Activated CD4-positive, alpha-beta T cell treated with anti-CD3 and anti-CD28 coated beads, Interleukin-2, amount 50 U/mL, for 16 hours (primary cell): ENCODE results near the gene SERPINA12.
A peak's percentile ranks its signal among the peaks of the same experiment; 100 is the strongest.
"Not testable (repeated sequence)": the region's sequence is repeated elsewhere in the genome, so short reads cannot be mapped to it uniquely, and the experiment has no call there.

Experiments
- DNase-seq: peaks from one replicate; pipeline ENCODE4 v3.0.0-alpha.2; 2020

SERPINA12 gene

GRCh38 chr14:94536836-94537235 is 27.6 kb upstream of the SERPINA12 start:
- peak; percentile 2 for DNase-seq

GRCh38 chr14:94535506-94535905 is 26.2 kb upstream of the SERPINA12 start:
- no peak for DNase-seq

- no peak for DNase-seq
Measured at GRCh38 chr14:94532447-94532846, 23.2 kb upstream of the SERPINA12 start.

DNA sequence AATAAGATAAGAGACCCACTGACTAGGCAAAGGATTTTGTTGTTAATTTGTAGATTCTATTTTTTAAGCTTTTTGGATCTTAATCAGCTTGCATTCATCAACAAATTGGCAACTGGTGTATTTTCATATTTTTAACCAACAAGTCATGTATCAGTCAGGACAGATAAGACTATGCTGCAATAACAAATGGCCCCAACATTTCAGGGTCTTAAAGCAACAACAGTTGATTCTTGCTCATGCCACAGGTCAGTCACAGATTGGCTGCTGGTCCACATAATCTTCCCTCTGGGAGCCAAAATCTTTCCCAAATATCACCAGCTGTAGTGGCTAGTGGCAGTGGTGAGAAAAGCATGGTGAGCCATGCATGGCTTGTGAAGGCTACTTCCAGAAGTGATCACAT is 21.9 kb upstream of the SERPINA12 start:
- DNase-seq, result no peak

DNA sequence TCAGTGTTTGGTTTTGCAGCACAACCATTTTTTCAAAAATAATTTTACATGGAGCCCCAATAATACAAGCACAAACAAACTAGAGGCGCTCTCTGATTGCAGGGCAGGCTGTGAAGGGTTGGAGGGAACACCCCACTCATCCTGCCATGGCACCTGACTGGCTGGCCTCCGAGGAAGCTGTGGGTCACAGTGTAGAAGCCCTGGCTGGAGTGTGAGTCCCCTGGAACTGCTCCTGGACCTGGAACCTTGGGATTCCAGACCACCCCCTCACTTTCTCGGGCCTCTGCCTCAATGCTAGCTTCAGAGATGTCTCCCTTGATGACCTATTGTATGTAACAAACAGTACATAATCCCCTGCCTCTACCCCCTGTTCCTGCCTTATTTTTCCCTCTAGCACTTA is 14.8 kb upstream of the SERPINA12 start:
- no peak for DNase-seq

- no peak for DNase-seq
Measured at GRCh38 chr14:94523265-94523664, 14.0 kb upstream of the SERPINA12 start.

DNA sequence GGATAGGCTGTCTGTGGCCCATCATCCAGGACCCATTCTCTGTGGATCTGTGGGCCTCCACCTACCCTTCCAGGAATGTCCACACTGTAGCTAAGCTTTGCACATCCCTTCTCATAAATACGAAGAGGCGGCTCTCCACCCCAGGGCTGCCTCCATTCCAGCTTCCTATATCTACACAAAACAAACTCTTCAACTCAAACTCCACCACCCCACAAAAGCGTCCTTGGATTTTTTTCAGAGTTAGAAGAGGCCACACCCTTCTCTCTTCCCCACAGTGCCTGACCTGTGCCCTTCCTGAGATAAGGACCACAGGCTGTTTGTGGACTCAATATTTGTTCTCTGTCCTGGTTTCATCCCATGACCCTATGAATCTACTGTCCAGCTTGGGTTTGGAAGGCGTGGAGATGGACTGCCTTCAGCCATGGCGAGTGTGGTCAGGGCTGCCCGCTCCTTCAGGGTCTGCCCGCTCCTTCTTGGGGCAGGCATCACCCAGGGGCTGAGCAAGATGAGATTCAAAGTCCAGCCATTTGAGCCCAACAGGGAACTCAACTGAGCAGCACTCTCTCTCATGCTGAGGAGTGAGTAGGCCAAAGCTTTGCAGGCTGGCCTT is 13.0 kb upstream of the SERPINA12 start:
- DNase-seq, result no peak

DNA sequence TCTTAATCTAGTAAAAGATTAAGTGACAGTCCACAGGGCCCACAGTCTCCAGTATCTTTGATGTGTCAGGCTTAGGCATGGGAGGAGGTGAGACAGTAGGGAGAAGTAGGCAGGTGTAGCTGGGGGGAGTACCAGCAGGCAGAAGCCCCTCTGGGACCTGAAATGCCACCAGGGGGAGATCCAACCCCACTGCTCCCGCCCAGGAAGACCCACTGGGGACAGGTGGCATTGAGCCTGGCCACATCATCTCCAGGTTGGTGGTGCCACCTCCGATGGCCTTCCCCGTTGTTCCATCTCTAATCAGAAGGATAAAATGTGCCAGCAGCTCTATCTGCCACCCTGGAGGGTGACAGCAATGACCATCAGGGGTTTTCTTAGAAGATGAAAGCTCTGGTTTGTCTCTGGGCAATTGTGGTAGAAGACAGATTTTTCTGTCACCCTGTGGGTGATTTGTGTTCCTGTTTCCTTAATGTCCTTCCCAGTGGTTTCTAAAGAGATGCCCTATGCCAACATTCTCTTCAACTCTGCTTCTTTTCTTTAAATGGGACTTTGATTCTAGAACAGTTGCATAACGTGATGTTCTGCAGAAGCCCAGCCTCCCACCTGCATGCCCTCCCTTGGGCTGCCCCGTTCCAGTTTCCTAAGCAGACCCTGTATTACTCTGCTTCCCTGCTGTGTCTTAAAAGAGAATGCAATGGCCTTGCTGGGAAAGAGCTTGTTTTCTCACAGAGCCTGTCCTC is 12.3 kb upstream of the SERPINA12 start:
- DNase-seq, result no peak

DNA sequence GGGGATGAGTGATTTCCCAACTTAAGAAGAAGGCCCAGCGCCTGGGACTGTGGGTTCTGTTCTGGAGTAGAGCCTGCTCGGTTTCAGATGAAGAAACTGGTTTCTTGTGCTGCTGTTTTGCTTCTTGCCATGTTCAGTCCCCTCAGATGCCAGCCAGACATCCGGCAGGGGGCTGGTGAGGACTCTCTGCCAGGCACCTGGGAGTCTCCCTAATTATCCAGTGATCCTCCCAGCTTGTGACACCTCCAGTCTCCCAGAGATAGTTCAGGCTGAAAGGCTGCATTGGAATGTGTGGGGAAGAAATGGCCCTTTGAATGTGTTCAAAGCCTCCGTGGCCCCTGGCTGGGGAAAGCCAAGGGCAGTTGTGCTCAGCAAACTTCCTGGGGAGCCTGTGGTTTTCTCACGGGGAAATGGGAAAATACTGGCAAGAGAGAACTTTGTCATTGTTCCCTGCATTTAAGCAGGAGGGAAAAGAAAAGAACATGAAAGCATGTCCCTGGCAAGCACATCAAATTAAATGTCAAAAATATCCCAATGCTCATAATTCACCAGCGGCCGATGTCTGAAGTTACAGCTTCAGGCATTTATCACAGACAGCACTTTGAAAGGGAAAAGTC is 8.5 kb upstream of the SERPINA12 start:
- no peak for DNase-seq

DNA sequence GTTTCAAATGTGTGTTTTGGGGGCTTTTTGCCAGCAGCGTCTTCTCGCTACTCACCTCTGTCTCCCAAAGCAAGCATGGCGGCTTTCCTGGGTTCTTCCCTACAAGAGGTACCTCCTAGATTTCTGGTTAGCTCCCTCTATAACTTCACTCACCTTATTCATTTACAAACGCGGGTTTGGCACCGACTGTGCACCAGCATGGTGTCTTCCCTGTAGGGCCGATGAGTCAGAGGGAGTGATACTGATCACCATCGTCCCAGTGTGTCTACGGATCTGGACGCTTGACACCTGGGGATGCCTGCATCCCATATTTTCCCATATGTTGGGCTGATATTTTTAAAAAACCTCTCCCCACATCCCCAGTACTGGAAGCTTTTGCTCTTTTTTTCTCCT is 8.0 kb upstream of the SERPINA12 start:
- no peak for DNase-seq

GRCh38 chr14:94515856-94516255 is 6.6 kb upstream of the SERPINA12 start:
- no peak for DNase-seq

- no peak for DNase-seq
Measured at GRCh38 chr14:94515426-94515825, 6.2 kb upstream of the SERPINA12 start.

- no peak for DNase-seq
Measured at GRCh38 chr14:94514351-94514750, 5.1 kb upstream of the SERPINA12 start.

DNA sequence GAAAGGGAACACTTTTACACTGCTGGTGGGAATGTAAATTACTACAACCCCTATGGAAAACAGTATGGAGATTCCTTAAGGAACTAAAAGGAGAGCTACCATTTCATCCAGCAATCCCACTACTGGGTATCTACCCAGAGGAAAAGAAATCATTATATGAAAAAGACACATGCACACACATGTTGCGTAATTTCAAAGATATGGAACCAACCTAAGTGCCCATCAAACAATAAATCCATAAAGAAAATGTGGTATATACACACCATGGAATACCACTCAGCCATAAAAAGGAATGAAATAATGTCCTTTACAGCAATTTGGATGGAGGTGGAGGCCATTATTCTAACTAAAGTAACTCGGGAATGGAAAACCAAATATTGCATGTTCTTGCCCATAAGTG is 1.2 kb upstream of the SERPINA12 start:
- DNase-seq, result not testable (repeated sequence)

DNA sequence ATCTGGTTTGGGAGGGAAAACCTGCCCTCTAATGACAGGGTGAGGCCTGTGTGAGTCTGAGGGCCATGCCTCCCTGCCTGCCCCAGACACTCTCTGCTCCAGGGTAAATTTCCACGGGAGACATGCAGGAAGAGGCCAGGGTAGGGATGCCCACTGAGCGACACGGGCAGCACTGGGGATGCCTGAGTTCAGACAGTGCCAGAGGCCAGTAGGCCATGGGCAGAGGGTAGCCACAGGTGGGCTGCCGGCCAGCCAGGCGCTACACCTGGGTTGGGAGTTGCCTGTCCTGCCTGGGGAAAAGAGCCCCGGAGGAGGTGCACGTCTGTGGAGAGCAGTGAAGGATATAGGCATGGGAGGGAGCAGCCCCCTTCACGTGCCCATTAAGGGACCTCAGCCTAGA is 3.6 kb downstream of the SERPINA12 start:
- DNase-seq, result no peak

- DNase-seq, result no peak
Measured at GRCh38 chr14:94505206-94505605, 4.1 kb downstream of the SERPINA12 start.

DNA sequence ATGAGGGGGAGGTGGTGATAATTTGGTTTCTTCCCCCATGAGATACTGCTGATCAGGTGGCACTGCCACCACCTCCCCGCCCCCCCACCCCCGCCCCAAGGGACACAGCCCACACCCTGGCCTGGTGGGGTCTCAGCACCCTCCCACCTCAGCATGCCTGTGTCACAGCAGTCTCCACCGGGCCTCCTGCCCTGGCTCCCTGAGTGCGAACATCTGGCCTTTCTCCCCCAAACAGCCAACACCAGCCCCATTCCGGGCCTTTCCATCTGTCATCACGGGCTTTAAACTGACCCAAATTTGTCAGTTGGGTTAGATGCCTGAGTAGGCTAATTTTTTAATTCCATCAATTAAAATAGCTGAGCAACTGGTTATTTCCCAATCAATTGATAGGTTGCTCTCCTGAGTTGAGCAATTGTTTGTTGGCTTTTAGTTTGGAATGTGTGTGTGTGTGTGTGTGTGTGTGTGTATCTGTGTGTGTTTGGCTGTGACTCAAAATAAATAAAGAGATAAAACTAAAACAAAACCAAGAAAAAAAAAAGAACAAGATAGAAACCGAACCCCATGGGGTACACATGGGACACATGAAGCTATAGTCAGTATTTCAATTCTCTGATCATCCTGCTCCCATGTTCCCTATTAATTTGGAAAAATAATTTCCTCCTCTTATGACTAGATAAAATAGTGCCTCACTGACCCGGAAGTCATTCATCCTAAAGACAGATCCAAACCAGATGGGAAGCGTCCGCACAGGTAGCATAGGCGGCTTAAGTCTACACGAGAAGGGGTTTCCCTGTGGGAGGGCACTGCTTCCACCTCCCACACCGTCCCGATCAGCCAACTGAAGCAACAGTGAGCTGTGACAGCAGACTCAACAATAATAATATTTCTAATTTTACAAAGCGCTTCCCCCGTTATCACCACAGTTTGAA is 7.4 kb downstream of the SERPINA12 start:
- DNase-seq, result no peak

DNA sequence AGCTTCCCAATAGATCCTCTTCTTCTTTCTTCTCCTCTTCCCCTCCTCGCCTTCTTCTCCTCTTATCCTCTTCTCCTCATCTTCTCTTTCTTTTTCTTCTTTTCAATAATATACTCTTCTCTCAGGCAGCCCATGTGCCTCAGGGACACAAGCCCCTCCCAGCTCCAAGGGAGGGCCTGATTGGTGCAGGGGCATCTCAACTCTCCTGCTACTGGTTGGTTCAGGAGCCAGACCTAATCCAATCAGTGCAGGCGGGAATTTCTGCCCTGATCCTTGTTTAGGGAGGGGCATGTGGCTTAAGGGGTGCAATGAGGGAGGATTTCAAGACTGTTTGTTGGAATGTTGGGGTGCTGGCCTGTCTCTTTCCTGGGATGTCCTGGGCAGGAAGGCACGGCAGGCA is 9.0 kb downstream of the SERPINA12 start:
- no peak for DNase-seq

- DNase-seq, result no peak
Measured at GRCh38 chr14:94499673-94500072, 9.6 kb downstream of the SERPINA12 start.

DNA sequence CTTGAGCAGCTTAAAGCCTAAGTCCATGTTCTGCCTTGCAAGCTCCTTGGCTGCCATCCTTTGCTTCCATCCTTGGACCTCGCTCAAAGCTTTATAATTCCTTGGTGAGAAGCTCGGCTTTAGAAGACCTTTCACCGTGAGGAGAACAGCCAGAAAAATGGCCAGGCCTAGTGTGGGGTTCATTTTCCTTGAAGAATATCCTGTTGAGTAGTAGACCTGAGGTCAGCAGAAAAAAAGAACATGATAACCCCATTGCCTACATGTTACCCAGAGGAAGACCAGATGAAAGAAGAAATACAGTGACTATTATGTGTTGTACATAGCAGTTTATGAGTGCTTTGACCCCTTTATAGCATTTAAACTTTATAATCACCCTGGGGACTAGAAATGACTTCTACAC is 11.1 kb downstream of the SERPINA12 start:
- DNase-seq, result no peak

GRCh38 chr14:94494085-94494484 is 15.2 kb downstream of the SERPINA12 start:
- no peak for DNase-seq

DNA sequence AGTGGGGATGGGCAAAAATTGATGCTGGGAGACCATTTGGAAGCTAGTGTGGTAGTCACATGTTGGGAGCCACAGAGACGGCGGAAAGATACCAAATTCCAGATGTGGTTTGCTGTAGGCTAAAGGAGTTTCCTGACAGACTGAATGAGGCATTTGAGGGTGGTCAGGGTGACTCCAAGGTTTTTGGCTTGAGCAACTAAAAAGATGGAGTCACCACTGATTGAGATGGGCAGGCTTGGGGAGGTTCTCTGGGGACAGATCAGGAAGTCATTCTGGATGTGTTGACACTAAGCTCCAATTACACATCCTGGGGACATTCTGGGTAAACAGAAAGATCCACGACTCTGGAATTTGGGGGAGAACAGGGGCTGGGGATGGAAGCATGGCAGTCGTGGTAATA is 17.8 kb downstream of the SERPINA12 start:
- DNase-seq, result no peak

- DNase-seq, result no peak
Measured at GRCh38 chr14:94489336-94489735, 19.9 kb downstream of the SERPINA12 start.
